LNCAP (cell line): Measurements from ENCODE around the gene PMEPA1.

Source experiments
- TF ChIP-seq, protein P1 (sequence below): fragments of 450-650 bp; IDR thresholded peaks from 2 replicates; pipeline ENCODE4 v1.5.1; 2017; ENCODE audit warnings: mild to moderate bottlenecking

PMEPA1 gene

DNA sequence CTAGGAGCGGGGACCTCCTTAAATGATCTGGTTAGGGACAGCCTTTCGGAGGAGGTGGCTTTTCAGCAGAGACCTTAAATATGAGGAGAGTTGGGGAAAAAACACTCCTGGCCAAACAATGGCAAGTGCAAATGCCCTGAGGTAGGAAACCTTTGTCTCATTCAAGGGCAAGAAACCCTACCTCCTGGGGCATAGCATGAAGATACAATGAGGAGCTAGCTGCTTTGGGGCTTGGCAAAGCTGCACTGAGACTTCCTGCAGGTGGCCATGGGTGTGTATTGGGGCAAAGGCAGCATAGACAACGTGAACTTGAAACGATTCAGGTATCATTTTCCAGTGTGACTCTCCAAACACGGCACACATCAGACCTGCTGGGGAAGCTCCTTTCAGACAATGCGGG, 30.7 kb downstream of the PMEPA1 start:
- TF ChIP-seq, protein P1, sequence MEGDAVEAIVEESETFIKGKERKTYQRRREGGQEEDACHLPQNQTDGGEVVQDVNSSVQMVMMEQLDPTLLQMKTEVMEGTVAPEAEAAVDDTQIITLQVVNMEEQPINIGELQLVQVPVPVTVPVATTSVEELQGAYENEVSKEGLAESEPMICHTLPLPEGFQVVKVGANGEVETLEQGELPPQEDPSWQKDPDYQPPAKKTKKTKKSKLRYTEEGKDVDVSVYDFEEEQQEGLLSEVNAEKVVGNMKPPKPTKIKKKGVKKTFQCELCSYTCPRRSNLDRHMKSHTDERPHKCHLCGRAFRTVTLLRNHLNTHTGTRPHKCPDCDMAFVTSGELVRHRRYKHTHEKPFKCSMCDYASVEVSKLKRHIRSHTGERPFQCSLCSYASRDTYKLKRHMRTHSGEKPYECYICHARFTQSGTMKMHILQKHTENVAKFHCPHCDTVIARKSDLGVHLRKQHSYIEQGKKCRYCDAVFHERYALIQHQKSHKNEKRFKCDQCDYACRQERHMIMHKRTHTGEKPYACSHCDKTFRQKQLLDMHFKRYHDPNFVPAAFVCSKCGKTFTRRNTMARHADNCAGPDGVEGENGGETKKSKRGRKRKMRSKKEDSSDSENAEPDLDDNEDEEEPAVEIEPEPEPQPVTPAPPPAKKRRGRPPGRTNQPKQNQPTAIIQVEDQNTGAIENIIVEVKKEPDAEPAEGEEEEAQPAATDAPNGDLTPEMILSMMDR = no peak

DNA sequence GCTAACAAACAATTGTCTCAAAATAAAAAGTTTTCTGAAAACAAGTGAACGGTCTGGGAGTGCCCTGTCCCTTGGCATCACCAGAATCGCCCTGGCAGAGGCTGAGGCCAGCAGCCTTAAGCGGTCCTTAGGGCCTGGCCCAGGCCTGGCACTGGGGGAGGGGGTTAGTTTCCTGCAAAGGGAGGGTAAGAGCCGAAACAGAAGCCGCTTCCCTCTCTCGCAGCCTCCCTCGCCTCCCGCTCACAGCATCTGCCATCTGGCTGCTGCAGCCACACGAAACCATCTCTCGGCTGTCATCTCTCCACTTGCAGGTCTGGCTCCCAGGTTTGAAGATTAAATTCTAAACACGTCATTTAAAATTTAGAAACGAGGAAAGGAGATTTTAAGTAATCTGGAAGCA, 31.5 kb downstream of the PMEPA1 start:
- TF ChIP-seq, protein P1 = no peak

DNA sequence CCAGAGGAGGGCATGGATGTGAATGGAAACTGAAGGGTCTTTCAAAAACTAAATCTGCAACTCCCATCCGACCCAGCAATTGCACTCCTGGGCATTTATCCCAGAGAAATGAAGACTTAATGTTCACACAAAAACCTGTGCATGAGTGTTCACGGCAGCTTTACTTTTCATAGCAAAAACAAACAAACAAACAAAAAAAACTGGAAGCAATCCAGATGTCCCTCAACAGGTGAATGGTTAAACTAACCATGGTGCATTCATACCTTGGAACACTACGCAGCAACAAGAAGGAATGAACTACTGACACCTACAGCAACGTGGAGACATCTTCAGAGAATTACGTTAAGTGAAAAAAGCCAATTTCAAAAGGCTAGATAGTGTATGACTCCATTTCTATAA, 32.2 kb downstream of the PMEPA1 start:
- TF ChIP-seq, protein P1 = no peak

DNA sequence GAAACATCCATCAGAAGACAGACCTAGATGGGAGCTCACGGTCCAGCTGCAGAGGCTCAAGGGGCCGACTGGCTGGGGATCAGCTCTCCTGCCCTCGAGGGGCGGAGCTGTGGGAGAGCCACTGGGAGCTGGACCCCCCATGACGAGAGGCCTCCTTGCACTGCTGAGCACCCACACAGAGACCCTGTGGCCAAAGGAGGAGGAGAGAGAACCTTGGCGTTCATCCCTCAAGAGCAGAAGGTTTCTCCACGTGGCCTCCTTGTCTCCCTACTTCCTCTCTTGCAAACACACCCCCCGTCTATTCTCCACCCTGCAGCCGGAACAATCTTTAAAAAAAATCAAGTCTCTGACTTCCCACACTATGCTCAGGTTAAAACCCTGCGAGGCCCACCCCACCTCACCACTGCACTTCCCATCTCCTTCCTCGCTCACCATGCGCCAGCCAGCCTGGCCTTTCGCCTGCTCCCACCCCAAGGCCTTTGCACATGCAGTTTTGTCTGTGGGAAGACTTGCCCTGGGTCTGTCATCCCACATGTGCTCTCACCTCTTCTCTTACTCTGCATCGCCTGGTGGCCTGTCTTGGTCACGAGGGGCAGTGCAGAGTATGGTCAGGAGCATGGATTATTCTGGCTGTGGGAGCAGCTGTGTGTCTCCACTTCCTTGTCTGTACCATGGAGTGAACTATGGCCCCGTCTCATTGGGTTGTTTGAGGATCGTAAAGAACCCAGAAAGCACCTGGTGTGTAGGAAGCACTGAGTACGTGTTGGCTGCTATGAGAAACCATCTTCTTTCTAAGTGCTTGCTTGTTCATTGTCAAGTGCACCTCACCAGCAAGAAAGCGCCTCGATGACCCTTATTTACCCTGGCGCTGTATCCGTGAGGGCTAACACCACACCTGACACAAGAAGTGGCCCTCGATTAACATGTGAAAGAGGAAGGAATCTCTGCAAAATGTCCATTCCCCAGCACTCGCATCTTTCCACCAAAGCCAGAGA, 32.9 kb downstream of the PMEPA1 start:
- TF ChIP-seq, protein P1 = no peak

DNA sequence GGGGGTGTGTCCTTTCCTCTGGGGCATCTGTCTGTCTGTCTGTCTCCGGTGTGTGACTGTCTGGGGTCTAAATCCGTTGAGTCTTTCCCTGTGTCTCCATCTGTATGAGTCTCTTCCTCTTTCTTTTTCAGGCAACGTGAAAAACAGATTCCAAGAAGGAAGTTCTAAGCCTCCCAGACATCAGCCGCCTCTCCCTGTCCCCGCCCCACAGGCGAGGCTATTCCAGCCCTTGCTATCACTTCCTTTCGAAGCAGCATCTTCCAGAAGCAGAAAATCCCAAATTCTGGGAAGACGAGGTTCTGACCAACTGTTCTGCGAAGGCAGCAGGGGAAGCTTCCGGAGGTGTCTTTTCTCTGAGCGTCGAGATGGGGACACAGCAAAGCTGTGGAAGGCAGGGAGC, 34.0 kb downstream of the PMEPA1 start:
- TF ChIP-seq, protein P1 = no peak

DNA sequence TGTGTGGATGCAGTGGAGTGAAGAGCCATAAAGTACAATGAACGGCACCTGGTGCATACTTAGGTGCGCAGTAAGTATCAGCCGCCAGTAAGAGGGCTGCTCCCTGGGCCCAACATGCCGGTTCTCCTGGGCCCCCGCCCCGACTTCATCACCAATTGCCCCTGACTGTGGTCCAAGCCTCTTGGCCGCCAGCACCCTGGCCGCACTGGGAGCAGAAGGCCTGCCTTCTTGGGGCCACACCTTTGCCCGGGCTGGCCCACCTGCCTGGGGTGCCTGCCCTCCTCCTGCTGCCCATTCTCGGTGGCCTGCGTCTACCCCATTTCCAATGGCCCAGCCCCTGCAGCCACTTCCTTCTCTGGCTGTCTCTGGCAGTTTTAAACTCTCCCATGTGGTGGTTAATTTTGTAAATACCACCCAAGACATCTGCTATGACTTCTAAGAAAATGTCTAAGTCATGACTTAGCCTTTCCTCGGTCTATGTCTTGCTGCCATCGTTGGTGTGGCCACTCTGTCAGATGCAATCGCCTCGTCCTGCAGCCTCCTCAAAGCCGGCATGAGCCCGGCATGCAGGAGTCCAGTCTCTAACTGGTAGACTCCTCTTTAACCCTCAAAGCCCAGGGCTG, 36.8 kb downstream of the PMEPA1 start:
- TF ChIP-seq, protein P1 = no peak

DNA sequence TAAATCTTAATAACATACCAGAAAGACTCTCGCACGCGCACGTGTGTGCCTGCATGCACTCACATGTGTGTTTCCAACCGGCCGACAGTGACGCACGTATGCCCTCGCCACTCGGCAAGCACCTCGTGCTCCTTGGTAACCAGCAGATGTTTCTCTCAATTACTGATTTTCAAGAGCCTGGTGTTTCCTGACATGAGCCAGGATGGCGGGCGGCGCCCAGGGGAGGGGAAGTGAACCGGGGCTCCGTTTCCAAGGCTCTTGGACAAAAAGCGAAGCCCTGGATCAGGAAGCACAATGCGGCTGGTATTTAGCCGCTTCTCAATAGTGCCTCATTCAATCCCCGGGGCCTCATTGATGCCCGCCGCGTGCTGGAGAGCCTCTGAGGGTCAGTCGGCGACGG, 37.7 kb downstream of the PMEPA1 start:
- TF ChIP-seq, protein P1 = no peak
